Nephron (organoid): Measurements from ENCODE around the gene CLPTM1L.

ENCODE experiments used
- H3K27ac Mint-ChIP-seq, 3 experiments: 2 replicates each; pipeline ENCODE4 v1.8.0; 2020; ENCODE audit warnings: mixed read lengths in 3 of 3, mild to moderate bottlenecking in 2 of 3, moderate library complexity in 1 of 3
- H3K27me3 Mint-ChIP-seq: 2 replicates; pipeline ENCODE4 v1.8.0; 2021; ENCODE audit warnings: low read depth, mild to moderate bottlenecking, moderate library complexity, mixed read lengths
- H3K36me3 Mint-ChIP-seq: 2 replicates; pipeline ENCODE4 v1.8.0; 2020; ENCODE audit warnings: low read depth, mixed read lengths
- H3K4me1 Mint-ChIP-seq: 2 replicates; pipeline ENCODE4 v1.8.0; 2020; ENCODE audit warnings: mixed read lengths
- H3K4me3 Mint-ChIP-seq, 3 experiments: 2 replicates each; pipeline ENCODE4 v1.8.0; 2020; ENCODE audit warnings: mild to moderate bottlenecking in 3 of 3, mixed read lengths in 3 of 3, moderate library complexity in 2 of 3
- H3K9me3 Mint-ChIP-seq: 2 replicates; pipeline ENCODE4 v1.8.0; 2020; ENCODE audit warnings: mixed read lengths
- TF ChIP-seq, protein P1 (sequence below), 3 experiments: fragments of 200-600 bp; sonication (generic); IDR thresholded peaks; one replicate each; pipeline ENCODE4 v1.5.0; 2021; ENCODE audit warnings: antibody characterized with exemption in 3 of 3; ENCODE audit not compliant: unreplicated experiment in 3 of 3

The CLPTM1L gene, protein sequence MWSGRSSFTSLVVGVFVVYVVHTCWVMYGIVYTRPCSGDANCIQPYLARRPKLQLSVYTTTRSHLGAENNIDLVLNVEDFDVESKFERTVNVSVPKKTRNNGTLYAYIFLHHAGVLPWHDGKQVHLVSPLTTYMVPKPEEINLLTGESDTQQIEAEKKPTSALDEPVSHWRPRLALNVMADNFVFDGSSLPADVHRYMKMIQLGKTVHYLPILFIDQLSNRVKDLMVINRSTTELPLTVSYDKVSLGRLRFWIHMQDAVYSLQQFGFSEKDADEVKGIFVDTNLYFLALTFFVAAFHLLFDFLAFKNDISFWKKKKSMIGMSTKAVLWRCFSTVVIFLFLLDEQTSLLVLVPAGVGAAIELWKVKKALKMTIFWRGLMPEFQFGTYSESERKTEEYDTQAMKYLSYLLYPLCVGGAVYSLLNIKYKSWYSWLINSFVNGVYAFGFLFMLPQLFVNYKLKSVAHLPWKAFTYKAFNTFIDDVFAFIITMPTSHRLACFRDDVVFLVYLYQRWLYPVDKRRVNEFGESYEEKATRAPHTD

DNA sequence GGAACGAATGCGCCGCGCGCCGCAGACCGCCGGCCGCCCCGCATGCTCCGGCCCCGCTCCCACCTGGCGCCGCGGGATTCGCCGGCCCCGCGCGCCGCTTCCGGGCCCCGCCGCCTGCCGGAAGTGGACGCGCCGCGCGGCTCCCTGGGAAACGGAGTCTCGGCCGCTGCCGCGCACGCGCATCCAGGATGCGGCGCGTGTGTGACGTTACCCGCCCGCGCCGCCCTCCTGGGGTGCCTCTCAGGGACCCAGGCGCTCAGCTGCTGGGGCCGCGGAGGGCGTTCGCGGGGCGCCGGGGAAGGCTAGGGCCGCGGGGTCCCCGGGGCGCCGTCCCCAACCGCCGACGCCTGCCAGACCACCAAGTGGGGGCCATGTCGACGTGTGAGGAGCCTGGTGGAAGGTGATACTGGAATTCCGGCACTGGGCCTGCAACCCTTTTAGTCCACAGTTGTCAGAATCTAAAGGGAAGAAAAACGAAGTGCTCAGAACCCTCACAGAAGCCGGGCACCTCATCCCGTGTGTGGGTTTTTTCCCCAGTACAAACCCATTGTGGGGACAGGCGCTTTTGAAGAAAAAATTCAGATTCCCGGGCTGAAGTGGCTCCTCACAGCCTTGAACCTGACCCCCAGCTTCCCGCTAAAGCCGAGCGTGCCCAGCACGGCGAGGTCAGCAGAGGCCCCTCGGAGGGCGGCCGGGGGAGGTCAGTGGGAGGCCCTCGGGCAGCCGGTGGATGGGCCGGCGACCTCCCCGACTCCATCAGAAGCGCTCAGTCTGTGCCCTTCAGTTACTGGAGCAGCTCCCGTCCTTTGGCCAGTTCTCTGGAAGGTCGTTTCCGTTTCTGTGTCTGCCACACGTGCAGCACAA lies at the start of gene CLPTM1L:
CLPTM1L (minus strand) TSS at position 125 of the 864 bp plus-strand sequence. CDS start 258 bp downstream, outside the sequence.
- no peaks in the 10 kb centered on the region for H3K9me3 Mint-ChIP-seq
- TF ChIP-seq, protein P1, sequence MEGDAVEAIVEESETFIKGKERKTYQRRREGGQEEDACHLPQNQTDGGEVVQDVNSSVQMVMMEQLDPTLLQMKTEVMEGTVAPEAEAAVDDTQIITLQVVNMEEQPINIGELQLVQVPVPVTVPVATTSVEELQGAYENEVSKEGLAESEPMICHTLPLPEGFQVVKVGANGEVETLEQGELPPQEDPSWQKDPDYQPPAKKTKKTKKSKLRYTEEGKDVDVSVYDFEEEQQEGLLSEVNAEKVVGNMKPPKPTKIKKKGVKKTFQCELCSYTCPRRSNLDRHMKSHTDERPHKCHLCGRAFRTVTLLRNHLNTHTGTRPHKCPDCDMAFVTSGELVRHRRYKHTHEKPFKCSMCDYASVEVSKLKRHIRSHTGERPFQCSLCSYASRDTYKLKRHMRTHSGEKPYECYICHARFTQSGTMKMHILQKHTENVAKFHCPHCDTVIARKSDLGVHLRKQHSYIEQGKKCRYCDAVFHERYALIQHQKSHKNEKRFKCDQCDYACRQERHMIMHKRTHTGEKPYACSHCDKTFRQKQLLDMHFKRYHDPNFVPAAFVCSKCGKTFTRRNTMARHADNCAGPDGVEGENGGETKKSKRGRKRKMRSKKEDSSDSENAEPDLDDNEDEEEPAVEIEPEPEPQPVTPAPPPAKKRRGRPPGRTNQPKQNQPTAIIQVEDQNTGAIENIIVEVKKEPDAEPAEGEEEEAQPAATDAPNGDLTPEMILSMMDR (IDR thresholded peaks at IDR 0.05; ENCODE audit: unreplicated experiment in 3 of 3), result no peak
- peak within 1 kb of the TSS; percentile 70 to 86 (median 72) for H3K27ac Mint-ChIP-seq
- H3K4me3 Mint-ChIP-seq, result peak within 1 kb of the TSS; percentile 87 to 96 (median 93)
- peaks cover 11% of the 10 kb centered on the region for H3K4me1 Mint-ChIP-seq
- no peaks in the 10 kb centered on the region for H3K27me3 Mint-ChIP-seq
- H3K36me3 Mint-ChIP-seq, result peaks cover 23% of the 10 kb centered on the region

DNA sequence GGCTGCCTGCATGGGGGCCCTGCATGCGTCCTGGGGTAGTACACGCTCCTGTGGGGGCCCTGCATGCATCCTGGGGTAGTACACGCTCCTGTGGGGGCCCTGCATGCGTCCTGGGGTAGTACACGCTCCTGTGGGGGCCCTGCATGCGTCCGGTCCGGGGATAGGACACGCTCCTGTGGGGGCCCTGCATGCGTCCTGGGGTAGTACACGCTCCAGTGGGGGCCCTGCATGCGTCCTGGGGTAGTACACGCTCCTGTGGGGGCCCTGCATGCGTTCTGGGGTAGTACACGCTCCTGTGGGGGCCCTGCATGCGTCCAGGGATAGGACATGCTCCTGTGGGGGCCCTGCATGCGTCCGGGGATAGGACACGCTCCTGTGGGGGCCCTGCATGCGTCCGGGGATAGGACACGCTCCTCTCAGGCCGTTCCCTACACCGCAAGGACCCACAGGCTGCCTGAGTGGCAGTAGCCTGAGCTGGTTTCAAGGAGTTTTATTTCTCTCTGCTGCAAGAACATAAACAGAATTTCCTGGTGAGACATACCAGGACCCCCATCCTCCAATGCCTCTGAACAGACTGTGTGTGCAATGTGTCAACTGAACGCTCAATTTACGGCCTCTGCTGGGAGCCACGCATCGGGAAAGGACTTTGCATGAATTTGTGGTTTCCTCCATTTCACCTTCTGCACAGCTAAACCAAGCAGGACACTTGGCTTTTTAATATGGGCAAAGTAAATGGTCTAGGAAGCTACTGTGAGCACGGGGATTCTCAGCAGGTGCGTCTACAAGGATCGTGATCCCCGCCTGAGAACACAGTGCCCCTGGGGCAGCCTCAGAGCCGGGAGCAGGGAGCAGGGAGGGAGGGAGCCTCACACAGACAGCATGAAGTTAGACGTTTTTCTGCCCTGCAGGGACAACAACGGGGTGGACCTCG lies 48.9 kb upstream of the CLPTM1L start:
- Mint-ChIP-seq H3K27ac (no peak overlapping the region), H3K4me1 (peaks cover 8% of the 10 kb centered on the region), H3K4me3 (no peak overlapping the region), H3K36me3 (no peaks in the 10 kb centered on the region), H3K27me3 (peaks cover 61% of the 10 kb centered on the region), H3K9me3 (no peaks in the 10 kb centered on the region)
- TF ChIP-seq, protein P1 (IDR thresholded peaks at IDR 0.05; ENCODE audit: unreplicated experiment in 3 of 3), result no peak

DNA sequence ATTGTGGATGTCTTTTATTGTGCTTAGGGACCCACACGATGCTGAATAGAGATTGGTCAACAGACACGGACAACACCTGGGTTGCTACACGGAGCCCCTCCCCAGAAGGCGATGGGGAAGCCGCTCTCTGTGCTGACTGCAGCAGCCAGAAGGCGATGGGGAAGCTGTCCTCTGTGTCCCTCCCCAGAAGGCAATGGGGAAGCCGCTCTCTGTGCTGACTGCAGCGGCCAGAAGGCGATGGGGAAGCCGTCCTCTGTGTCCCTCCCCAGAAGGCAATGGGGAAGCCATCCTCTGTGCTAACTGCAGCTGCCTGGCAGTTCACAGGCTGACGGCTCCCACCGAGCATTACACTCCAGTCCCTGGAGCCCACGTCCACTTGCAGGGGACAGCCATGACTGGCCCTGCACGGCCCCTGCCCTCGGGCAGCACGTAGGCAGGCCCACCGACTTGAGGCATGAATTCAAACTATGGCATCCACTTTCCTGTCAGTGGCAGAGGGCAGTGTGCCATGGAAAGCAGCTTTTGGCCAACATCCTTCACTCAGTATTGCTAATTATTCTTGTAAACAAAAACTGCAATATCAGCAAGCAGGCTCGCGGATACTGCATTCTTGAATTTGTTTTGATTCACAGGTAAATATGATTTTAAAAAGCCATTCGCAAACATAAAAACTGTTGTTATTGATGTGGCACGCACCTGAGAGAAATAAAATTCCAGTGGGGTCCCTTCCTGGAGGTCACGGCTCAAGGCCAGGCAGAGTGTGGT lies 48.1 kb upstream of the CLPTM1L start:
- H3K4me3 Mint-ChIP-seq, result no peak overlapping the region
- TF ChIP-seq, protein P1 (IDR thresholded peaks at IDR 0.05; ENCODE audit: unreplicated experiment in 3 of 3), result no peak
- peaks cover 61% of the 10 kb centered on the region for H3K27me3 Mint-ChIP-seq
- H3K4me1 Mint-ChIP-seq, result peaks cover 8% of the 10 kb centered on the region
- no peaks in the 10 kb centered on the region for H3K36me3 Mint-ChIP-seq
- no peak overlapping the region for H3K27ac Mint-ChIP-seq
- H3K9me3 Mint-ChIP-seq, result peaks cover 4% of the 10 kb centered on the region

DNA sequence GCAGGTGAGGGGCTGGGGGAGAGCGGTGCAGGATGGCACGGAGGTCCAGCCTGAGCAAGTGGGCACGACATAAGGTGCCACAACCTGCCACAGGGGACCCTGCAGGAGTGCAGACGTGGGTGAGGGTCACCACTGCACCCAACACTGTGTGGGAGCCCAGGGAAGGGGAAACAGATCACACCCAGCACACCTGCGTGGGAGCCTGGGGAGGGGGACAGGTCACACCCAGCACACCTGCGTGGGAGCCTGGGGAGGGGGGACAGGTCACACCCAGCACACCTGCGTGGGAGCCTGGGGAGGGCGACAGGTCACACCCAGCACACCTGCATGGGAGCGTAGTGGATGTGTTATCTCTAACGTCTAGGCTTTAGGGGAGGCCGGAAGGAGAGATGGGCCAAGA lies 47.4 kb upstream of the CLPTM1L start:
- Mint-ChIP-seq H3K9me3 (peaks cover 4% of the 10 kb centered on the region), H3K27ac (no peak overlapping the region), H3K27me3 (peaks cover 61% of the 10 kb centered on the region), H3K36me3 (no peaks in the 10 kb centered on the region), H3K4me3 (no peak overlapping the region), H3K4me1 (peaks cover 8% of the 10 kb centered on the region)
- TF ChIP-seq, protein P1 (IDR thresholded peaks at IDR 0.05; ENCODE audit: unreplicated experiment in 3 of 3), result no peak

DNA sequence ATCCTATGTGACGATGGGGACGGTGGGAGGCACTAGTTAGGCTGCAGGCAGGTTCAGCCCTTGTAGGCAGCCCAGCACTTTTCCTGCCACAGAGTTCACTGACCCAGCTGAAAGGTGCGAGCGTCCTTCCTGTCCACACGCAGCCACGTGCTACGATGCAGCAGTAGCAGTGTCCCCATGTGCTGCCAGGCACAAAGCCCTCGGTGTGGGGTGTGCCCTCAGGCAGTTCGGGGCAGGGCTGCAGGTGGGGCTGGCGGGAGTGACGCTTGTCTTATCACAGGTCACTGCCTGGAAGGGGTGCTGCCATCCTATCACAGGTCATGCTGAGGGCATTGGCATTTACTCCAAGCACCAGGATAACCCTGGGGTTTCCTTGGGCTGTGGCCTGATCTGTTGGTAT lies 46.8 kb upstream of the CLPTM1L start:
- H3K36me3 Mint-ChIP-seq, result no peaks in the 10 kb centered on the region
- H3K9me3 Mint-ChIP-seq, result peaks cover 4% of the 10 kb centered on the region
- TF ChIP-seq, protein P1 (IDR thresholded peaks at IDR 0.05; ENCODE audit: unreplicated experiment in 3 of 3), result no peak
- peaks cover 62% of the 10 kb centered on the region for H3K27me3 Mint-ChIP-seq
- no peak overlapping the region for H3K27ac Mint-ChIP-seq
- H3K4me1 Mint-ChIP-seq, result peaks cover 13% of the 10 kb centered on the region
- no peak overlapping the region for H3K4me3 Mint-ChIP-seq
